VCaP (cell line): ENCODE data around the gene MMP3.

Source experiments
- H3K27ac ChIP-seq: fragments of 450-650 bp; 2 replicates; pipeline ENCODE4 v1.5.1; 2017
- CTCF ChIP-seq: fragments of 450-650 bp; conservative IDR thresholded peaks from 2 replicates; pipeline ENCODE4 v1.5.1; 2017; ENCODE audit warnings: mild to moderate bottlenecking, moderate library complexity

MMP3 gene

DNA sequence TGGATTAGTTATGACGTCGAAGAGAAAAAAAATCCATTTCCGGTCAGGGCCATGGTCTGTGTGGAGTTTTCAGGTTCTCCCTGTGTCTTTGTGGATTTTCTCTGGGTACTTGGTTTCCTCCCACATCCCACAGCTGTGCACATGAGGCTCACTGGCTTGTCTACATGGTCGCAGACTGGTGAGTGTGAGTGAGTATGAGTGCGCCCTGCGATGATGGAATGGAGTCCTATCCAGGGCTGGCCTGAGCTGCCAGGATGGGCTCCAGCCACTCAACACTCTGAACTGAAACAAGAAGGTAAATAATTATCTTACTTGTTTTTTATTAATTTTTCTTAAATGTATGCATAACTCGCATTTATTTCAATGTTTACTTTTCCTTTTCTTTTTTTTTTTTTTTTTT is 10.8 kb downstream of the MMP3 start:
- no peak for TF ChIP-seq CTCF

DNA sequence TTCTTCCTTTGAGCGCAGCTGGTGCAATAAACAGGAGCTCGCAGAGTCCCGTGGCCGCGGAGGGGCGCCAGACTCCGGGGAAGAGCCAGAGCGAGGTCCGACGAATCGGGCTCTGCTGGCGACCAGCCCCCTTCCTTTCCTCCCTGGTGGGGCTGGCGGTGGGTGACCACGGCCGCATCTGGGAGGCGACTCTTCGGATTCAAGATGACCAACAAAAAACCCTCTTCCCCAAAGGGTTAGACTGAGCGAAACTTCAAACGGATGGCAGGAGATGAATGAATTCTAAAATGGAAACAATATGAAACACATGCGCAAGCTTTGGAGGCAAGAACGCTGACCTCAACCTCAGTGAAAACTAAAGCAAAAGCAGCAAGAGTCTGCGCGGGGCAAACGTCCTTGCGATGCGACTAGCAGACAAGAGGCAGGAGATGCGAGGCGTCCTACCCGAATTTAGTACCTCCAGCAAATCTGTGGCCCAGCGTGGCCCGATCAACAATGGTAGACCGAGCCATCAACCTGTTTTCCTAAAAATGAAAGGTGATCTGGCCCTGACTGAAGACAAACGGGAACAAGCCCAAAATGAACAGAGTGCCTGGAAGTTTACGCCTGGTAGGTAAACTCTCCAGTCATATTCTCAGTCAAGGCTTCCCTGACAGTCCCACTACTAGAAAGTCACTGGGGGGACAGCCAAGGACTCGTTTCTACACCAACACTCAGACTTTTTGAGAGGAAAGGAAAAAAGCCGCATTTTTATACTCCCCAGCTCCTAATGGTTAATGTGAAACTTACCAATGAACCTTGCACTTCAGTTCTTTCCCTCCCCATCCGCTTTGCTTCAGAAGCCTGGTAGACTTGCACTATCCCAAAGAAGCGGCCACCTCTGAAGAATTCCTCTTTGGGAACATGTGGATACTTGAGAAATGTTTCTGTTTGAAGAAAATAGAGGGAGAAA is 11.6 kb downstream of the MMP3 start:
- H3K27ac ChIP-seq: no peak overlapping the region
- TF ChIP-seq CTCF: no peak

More for the DNA sequence above, 10.8 kb downstream of the MMP3 start:
- no peak overlapping the region for H3K27ac ChIP-seq

GRCh38 chr11:102831128-102831488 is 12.3 kb downstream of the MMP3 start:
- no peak overlapping the region for H3K27ac ChIP-seq
- TF ChIP-seq CTCF: no peak

DNA sequence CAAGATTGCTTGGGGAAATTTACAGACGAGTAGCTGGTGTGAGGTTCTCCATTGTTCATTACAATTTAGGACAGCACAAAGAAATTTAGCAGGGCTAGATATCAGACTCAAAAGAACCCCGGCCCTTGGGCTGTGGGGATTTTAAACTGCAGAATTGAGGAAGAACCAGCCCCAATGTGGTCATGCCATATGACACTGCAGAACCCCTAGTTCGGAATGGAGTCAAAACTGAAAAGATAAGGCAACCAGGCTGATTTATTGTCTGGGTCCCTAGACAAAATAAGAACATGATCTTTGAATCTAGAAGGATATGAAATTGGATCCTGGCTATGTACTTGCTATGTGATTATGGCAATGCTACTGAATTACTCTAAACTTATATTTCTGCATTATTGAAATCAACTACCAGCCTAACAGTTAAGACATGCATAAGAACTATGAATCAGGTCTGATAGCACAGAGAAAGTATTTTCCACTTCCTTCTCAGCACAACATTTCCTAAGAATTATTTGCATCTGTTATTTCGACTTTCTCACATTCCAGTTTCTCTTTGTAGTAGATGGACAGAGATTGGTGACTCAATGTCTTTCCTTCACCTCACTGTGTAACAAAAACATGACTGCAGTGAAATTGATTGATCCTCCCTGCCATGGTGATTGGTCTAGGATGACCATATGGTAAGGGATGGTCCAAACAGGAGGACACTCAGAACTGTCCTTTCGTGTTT is 13.2 kb downstream of the MMP3 start:
- no peak for TF ChIP-seq CTCF
- H3K27ac ChIP-seq: peak overlapping the region; percentile 45

GRCh38 chr11:102829316-102830000 is 14.0 kb downstream of the MMP3 start:
- peak overlapping the region; percentile 45 for H3K27ac ChIP-seq
- TF ChIP-seq CTCF: no peak

DNA sequence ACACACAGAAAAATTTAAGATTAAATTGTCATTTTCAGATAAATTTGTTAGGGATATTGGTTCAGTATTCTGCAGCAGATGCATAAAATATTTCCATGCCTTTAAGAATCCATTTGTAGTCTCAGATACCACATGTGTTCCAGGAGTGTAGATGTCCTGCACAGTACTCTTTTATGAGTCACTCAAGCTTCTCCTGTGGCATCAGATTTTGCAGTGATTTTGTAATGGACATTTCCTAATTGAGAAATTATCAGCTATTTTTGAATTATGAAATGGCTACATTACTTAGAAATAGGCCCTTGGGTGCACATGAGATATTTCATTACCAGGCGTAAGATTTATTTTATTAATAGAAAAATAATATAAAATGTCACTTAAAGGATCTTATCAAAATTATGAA is 18.9 kb downstream of the MMP3 start:
- TF ChIP-seq CTCF: no peak
- no peak overlapping the region for H3K27ac ChIP-seq

GRCh38 chr11:102819491-102819890 is 23.9 kb downstream of the MMP3 start:
- TF ChIP-seq CTCF: no peak
- H3K27ac ChIP-seq: no peak overlapping the region
